Measurements from ENCODE around the gene MRPL34. TPM values are rescaled to one million over a fixed set of nuclear protein-coding genes. Genes with fewer than 3 reads are reported as not detected.
A peak's percentile ranks its signal among the peaks of the same experiment; 100 is the strongest.

The MRPL34 gene
- total and polyA plus RNA-seq, 9 of the 15 experiments (the other 6 are each of a cell fraction or from before 2014, with no cell fraction given): 11.5 to 256 (median 72.5) TPM

GRCh38 chr19:17327654-17328516 is 22.2 kb downstream of the MRPL34 start (continued):
- TF ChIP-seq MLLT1 (IDR thresholded peaks at IDR 0.05) (peak in 1 of 2 experiments; percentile 68; a peak in 1 of 4 replicates), ZNF445 (CRISPR knock-in tag; IDR thresholded peaks at IDR 0.05; ENCODE audit: low read depth) (no peak), FOXP1 (CRISPR knock-in tag; IDR thresholded peaks at IDR 0.05) (0 out of 2 replicates have a peak, but pooled peaks have one; percentile 25), ZFX (CRISPR knock-in tag; IDR thresholded peaks at IDR 0.05) (peak; percentile 20), TCF15 (CRISPR knock-in tag; IDR thresholded peaks at IDR 0.05) (no peak), ARNT (IDR thresholded peaks at IDR 0.05) (no peak), NCOA4 (IDR thresholded peaks at IDR 0.05; ENCODE audit: partially characterized antibody) (no peak), TAF1 (IDR thresholded peaks at IDR 0.05; ENCODE audit: control insufficient read depth, extremely low read depth, insufficient read depth, low read length, severe bottlenecking) (peak; percentile 32), RCOR1 (IDR thresholded peaks at IDR 0.05; ENCODE audit: borderline replicate concordance in 1 of 2, low read depth in 2 of 2, low read length in 2 of 2) (peak in 1 of 2 experiments; percentile 35; a peak in 1 of 4 replicates), TFAP4 (CRISPR knock-in tag; IDR thresholded peaks at IDR 0.05; ENCODE audit: borderline replicate concordance) (peak; percentile 10; the same call in 1 of the 2 replicates), POLR2G (IDR thresholded peaks at IDR 0.05; ENCODE audit: low read depth, low read length) (peak; percentile 72), MAZ (CRISPR knock-in tag; conservative IDR thresholded peaks at IDR 0.05 in 1 of 2, IDR thresholded peaks at IDR 0.05 in 1 of 2) (0 out of 4 replicates have a peak, but pooled peaks of 1 of the 2 experiments have one; percentile 11), CTBP1 (IDR thresholded peaks at IDR 0.05; ENCODE audit: borderline replicate concordance) (peak; percentile 76), RUNX1 (IDR thresholded peaks at IDR 0.05; ENCODE audit: low read depth) (no peak), MTA2 (IDR thresholded peaks at IDR 0.05; ENCODE audit: low read depth) (no peak)
- TF ChIP-seq, protein P1, sequence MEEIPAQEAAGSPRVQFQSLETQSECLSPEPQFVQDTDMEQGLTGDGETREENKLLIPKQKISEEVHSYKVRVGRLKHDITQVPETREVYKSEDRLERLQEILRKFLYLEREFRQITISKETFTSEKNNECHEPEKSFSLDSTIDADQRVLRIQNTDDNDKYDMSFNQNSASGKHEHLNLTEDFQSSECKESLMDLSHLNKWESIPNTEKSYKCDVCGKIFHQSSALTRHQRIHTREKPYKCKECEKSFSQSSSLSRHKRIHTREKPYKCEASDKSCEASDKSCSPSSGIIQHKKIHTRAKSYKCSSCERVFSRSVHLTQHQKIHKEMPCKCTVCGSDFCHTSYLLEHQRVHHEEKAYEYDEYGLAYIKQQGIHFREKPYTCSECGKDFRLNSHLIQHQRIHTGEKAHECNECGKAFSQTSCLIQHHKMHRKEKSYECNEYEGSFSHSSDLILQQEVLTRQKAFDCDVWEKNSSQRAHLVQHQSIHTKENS (CRISPR knock-in tag; IDR thresholded peaks at IDR 0.05): no peak
- TF ChIP-seq, protein P2, sequence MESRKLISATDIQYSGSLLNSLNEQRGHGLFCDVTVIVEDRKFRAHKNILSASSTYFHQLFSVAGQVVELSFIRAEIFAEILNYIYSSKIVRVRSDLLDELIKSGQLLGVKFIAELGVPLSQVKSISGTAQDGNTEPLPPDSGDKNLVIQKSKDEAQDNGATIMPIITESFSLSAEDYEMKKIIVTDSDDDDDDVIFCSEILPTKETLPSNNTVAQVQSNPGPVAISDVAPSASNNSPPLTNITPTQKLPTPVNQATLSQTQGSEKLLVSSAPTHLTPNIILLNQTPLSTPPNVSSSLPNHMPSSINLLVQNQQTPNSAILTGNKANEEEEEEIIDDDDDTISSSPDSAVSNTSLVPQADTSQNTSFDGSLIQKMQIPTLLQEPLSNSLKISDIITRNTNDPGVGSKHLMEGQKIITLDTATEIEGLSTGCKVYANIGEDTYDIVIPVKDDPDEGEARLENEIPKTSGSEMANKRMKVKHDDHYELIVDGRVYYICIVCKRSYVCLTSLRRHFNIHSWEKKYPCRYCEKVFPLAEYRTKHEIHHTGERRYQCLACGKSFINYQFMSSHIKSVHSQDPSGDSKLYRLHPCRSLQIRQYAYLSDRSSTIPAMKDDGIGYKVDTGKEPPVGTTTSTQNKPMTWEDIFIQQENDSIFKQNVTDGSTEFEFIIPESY (CRISPR knock-in tag; IDR thresholded peaks at IDR 0.05): peak; percentile 89
- TF ChIP-seq, protein P3, sequence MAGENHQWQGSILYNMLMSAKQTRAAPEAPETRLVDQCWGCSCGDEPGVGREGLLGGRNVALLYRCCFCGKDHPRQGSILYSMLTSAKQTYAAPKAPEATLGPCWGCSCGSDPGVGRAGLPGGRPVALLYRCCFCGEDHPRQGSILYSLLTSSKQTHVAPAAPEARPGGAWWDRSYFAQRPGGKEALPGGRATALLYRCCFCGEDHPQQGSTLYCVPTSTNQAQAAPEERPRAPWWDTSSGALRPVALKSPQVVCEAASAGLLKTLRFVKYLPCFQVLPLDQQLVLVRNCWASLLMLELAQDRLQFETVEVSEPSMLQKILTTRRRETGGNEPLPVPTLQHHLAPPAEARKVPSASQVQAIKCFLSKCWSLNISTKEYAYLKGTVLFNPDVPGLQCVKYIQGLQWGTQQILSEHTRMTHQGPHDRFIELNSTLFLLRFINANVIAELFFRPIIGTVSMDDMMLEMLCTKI (IDR thresholded peaks at IDR 0.05; ENCODE audit: partially characterized antibody): no peak

Data from K562 (cell line).